CD4-positive, alpha-beta T cell treated with Interleukin-17A for 1 hour (primary cell): Measurements from ENCODE around the gene ZNF385A.
"Not testable (repeated sequence)": the region's sequence is repeated elsewhere in the genome, so short reads cannot be mapped to it uniquely, and the experiment has no call there.

ENCODE experiments used
- DNase-seq: peaks from one replicate; pipeline ENCODE4 v3.0.0-alpha.2; 2020

ZNF385A gene

DNA sequence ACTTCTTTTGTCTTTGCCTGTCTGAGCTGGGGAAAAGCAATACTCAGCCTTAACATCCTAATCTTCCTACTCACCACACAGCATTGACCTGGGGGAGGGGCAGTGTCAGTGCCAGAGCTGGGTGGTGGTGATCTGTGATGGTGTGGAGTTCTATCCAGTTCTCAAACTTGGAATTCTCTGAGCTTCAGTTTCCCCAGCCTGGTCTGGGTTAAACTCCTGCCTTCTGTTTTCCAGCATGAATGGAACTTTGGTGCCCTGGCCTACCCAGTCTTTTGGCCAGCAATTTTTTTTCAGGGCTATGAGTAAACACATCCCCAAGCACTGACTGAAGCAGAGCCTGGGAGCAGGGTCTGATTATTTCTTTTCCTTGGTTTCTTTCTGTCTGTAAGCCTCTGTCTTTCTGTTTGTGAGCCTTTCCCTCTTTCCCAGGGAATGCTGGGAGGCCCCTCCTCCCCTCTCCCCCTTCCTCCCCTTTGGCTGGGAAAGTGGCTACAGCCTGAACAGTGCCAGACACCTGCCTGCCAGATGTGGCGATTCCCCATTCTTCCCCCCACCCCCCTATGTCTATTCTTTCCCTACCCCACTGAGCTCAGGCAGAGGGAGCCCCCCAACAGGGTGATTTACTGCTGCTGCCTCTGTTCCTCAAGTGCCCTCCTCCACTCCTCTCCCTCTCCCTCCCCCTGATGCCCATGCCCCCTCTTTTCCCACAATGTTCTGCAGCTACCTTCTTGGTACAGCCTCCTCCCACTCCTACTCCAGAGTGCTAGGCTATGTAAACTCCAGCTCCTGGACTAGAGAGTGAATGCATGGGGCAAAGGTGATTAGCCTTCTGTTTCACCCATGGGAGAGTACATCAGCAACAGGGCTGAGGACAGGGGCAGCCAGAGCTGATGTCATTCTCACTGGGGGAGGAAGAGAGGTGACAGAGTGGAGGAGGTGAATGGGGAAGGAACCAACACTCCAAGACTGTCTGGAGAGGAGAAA is 31.4 kb downstream of the ZNF385A start:
- no peak for DNase-seq

- DNase-seq: no peak
Measured at GRCh38 chr12:54352022-54352531, 32.5 kb downstream of the ZNF385A start.

- DNase-seq: no peak
Measured at GRCh38 chr12:54351341-54351740, 33.2 kb downstream of the ZNF385A start.

GRCh38 chr12:54350743-54351142 is 33.8 kb downstream of the ZNF385A start:
- DNase-seq: no peak

DNA sequence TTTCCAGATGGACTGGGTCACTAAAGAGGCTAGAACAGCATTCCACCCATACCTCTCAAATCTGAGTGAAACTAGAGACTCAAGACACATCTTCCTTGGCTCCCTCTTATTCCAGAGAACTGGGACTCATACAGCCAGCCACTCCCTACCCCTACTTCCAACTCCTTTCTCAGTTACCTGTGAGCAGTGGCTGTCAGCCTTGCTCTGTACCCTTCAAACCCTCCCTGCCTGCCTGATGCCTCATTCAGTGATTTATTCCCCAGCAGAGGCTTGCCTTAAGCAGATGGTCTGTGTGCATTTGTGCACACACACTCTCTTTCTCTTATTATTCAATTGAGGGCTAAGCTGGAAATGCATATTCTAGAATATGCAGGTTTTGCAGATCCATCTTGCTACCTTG is 34.9 kb downstream of the ZNF385A start:
- no peak for DNase-seq

- no peak for DNase-seq
Measured at GRCh38 chr12:54349036-54349435, 35.5 kb downstream of the ZNF385A start.

DNA sequence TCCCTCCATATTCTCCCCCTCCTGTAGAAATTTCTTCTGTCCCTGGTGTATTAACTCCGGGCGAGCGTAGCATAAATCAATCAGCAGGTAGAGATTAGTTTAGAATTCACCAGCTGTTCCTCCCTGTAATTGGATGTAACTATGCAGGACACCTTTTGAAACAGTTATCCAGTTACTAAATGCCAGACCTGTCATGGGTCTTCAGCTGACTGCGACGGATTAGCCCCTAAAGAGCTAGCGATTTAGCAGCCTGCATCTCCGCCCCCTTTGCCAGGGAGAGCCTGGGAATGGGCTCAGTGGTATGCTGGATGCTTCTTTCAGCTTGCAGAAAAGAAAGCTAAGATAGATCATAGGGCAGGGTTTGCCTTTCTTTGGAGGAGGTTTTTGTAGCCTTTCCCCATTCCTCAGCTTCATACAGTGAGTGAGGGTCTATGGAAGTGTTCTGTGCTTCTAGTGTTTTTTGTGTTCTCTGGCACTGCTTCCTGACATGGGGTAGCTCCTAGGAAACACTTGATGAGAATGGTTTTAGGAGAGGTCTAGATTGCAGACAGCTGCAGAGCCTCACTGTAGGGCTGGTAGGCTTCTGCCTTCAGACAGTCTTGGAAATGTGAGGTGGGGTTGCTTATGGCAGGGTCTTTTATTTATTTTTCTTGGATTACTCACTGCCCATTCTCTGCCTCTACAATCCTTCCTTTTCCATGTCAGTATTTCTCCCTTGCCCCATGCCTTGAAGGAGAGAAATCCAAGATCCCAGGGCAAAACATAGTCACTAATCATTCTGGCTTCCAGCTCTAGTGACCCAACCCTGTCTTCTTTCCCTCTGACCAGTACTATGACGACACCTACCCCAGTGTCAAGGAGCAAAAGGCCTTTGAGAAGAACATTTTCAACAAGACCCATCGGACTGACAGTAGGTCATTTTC is 42.9 kb downstream of the ZNF385A start:
- no peak for DNase-seq

DNA sequence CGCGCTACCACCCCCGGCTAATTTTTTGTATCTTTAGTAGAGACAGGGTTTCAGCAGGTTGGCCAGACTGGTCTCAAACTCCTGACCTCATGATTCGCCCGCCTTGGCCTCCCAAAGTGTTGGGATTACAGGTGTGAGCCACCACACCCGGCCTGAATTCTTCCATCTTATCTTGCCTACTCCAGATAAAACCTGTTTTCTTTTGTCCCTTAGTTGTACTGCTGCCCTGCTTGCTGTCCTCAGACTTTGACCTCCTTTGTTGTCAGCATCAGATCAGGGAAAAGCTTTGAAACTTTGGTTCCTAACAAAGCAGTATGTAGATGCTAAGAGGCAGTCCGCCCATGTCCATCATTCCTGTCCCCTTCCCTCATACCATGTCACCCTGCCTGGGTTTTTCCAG is 43.7 kb downstream of the ZNF385A start:
- DNase-seq: no peak

DNA sequence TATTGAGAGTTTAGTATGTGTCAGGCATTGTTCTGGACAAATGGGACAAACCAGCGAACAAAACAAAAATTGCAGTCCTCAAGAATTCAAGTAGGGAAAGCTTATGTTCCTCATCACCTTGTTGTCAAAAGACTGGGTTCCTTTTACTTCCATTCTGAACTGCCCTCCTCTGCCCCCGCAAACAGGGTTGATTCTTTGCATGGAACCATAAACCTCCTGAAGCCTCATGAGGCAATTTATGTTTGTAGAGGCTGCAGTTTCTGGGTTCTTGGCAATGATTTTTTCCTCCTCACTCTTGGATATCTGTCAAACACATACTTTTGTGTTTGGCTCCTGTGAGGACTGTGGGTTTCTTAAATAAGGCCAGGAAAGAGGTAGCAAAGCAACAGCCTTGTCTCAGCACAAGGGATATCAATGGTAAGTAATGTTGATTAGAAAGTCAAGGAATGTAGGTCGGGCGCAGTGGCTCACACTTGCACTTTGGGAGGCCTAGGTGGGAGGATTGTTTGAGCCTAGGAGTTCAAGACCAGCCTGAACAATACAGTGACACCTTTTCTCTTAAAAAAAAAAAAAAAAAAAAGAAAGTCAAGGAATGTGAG is 45.7 kb downstream of the ZNF385A start:
- no peak for DNase-seq

GRCh38 chr12:54337854-54338650 is 46.5 kb downstream of the ZNF385A start:
- no peak for DNase-seq

DNA sequence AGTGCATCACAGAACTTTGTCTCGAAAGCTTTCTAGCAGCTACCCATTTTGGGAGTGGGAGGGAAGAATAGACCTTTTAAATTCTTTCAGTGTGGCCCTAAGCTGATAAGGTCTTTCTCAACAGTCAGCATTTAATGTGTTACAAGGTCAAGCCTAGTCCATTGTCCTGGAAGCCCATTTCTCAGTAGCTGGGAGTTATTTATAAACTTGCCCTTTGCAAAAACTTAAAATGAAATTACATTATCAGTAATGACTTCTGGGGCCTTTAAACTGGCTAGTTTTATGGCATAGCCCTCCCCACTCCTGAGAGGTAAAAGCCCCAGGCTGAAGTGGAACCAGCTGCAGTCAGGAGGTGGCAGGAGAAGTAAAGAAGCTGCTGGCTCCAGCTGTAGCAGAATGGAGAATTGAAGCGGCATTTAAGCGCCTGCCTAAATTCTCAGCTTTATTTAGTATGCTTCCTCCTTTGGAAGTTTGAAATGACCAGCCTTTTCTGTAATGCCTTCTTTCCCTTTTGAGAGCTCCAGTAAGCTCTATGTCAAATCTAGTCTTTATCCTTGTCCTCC is 47.2 kb downstream of the ZNF385A start:
- DNase-seq: no peak

DNA sequence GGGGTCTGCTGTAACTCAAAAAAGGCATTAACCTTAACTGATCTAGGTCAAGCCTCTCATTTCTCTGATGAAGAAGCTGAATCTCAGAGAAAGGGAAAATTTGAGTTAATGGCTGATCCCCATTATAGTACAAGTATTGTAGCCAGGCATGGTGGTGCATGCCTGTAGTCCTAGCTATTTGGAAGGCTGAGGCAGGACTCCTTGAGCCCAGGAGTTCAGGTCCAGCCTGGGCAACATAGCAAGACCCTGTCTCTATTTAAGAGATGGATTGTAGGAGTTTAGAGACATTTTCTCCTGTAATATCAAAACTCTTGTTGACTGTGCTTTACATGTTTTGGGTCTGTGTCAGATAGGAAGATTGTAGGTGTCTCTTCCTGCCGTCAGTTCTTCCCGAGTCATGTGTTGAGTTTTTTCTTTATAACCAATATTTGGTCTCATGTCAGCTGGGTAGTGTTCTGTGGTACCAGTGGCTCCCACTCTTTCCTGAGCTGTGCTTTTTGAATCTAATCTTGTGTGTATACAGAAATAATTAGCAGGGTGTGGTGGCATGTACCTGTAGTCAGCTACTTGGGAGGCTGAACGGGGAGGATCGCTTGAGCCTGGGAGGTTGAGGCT is 51.0 kb downstream of the ZNF385A start:
- DNase-seq: no peak

DNA sequence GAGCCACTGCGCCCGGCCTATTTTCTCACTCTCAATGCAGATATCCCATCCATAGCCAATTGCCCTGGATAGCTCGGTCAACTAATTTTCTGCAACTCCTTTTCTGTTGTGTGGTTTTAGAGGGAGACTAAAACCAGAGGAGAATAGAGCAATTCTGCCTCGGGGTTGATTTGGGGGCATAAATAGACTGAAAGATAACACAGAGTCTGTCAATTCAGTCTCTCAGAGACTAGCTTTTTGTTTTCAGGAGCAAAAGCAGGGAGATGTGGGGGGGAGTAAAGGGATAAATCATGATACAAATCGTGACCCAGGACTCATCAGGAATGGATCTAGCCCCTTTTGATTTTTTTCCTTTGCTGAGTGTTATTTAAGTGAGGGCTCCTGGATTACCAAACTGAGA is 53.1 kb downstream of the ZNF385A start:
- DNase-seq: no peak

DNA sequence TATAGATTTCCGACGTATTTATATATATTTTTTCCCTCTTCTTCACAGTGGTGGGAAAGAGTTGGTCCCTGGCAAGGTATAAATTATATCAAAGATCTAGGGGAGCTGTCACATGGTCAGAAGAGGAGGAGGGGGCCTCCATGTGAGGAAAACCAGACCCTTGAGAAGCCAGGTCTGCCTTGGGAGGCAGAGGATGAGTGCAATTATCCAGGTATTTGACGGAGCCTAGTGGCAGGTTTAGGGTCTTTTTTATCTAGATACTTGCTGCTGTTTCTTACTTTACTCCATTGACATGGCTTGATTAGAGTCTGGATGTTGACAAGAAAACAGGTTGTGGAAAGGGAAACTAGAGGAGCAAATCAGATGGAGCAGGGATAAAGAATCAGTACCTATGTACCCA is 54.1 kb downstream of the ZNF385A start:
- DNase-seq: no peak

GRCh38 chr12:54329759-54330158 is 54.8 kb downstream of the ZNF385A start:
- no peak for DNase-seq

DNA sequence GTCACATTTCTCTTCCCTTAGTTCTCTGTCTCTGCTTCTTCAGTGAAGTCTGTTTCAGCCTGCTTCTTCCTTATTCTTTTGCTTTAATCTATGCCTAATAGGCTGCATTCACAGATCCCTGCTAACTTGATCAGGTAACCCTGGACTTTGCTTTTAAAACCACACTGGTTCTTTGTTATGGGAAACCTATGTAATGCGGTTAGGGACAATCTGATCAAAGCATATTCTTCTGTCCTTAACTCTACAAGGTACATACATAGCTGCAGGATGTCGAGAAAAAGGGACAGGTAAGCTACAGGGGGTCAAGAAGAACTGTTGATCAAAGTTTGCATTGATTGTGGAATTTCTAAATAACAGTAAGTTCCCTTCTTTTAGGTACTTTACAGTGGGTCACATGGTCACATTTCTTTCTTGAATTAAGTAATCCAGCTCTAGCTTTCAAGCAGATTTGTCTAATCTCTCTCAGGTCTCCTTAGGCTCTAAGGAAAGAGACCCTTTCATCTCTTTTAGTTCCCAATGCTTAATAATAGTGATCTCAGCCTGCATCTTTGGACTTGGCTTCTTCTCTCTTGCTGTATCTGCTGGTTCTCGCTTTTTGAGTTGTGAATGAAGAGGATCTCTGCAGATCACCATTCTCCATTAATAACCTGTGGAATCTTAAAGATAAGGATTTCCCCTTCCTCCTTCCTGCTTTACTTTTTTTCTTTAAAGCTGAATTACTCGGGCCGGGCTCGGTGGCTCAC is 55.8 kb downstream of the ZNF385A start:
- DNase-seq: no peak

DNA sequence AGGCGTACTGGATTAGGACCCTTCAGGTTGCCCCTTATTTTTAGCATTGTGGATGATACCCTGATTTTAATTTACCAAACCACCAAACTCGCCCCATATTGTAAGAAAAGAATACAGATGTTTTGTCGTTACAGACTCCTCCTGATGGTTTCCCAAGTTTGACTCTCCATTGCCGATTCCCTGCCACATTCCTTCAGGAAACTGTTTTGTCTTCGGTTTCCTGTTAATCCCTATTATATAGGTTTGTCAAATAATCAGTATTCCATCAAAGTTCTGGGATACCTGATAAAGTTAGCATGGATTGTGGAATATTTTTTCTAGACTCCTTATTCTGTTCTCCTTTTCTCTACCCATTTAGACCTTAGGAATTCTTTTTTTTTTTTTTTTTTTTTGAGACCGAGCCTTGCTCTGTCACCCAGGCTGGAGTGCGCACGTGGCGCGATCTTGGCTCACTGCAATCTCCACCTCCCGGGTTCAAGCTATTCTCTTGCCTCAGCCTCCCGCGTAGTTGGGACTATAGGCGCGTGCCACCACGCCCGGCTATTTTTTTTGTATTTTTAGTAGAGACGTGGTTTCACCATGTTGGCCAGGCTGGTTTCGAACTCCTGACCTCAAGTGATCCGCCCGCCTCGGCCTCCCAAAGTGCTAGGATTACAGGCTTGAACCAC is 59.0 kb downstream of the ZNF385A start:
- not testable (repeated sequence) for DNase-seq

GRCh38 chr12:54324617-54325441 is 59.7 kb downstream of the ZNF385A start, which contains the start of gene COPZ1:
Gene COPZ1, plus strand, starts transcription at chr12:54325131. Its CDS starts 33 bp downstream, at chr12:54325164.
- peak; percentile 99 for DNase-seq

- no peak for DNase-seq
Measured at GRCh38 chr12:54321363-54321762, 63.2 kb downstream of the ZNF385A start.
